Suppressor macrophage treated with lipopolysaccharide for 1 hour (primary cell): ENCODE results near the gene LAMA2.
A peak's percentile ranks its signal among the peaks of the same experiment; 100 is the strongest.
"Not testable (repeated sequence)": the region's sequence is repeated elsewhere in the genome, so short reads cannot be mapped to it uniquely, and the experiment has no call there.

Experiments
- DNase-seq, 3 donors: peaks; one replicate each; pipeline ENCODE4 v3.0.0-alpha.2; 2020 to 2022

LAMA2 gene

GRCh38 chr6:129133770-129134192, 250.8 kb downstream of the LAMA2 start:
- no peak for DNase-seq

- DNase-seq: no peak
Measured at GRCh38 chr6:129134535-129134934, 251.6 kb downstream of the LAMA2 start.

GRCh38 chr6:129135451-129135850, 252.5 kb downstream of the LAMA2 start:
- DNase-seq: no peak

DNA sequence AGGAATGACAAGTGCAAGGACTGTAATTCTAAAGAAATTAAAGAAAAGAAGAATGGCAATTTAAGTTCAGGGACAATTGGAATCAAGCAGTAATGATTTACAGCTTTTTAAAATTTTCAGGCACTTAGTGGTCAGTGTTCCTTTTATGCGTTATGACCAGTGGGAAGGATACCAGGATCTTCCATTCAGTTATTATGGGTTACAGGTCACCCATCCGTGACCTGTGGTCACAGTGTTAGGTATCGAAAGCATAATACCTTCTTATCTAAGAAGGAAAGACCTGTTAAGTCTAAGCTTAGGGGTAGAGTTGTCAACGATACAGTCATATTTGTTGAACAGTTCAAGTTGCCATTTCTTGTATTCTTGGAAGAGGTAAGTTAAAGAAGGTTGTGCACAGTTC, 253.8 kb downstream of the LAMA2 start:
- no peak for DNase-seq

GRCh38 chr6:129138739-129139405, 255.9 kb downstream of the LAMA2 start:
- no peak for DNase-seq

DNA sequence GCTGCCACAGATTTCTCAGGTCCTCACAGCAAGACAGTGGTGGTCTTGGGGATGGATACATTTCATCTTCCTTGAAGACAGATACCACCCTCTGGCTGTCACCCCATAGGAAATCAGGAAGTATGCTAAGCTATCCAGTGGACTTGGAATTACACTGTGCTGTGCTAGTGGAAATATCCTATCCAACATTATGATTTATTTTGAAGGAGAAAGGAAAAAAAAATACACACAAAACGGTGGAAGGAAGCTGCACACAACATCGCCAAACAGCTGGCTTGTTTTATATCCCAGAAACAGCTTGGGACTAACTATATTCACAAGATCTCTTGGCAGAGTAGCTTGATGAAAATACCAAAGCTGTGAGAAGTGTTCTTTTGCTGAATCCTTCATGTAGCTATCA, 257.6 kb downstream of the LAMA2 start:
- DNase-seq: no peak

GRCh38 chr6:129141499-129141898, 258.6 kb downstream of the LAMA2 start:
- no peak for DNase-seq

GRCh38 chr6:129146902-129147301, 264.0 kb downstream of the LAMA2 start:
- no peak for DNase-seq

DNA sequence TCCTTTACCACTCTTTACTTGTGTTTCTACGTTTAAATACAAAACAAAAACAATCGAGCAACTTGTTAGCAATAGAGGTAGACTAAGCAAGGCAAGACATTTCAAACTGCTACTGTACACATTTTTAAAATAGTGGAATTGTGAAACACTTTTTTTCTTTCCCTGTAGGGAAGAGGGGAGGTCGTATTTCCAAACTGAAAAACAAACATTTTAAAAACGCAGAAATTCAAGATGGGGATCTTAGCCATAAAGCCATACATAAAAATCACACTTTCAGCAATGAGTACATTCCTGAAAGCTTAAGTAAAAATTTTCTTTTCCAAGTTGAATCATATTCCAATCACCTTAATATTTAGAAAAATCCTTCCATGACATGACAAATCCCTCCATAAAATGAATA, 267.6 kb downstream of the LAMA2 start:
- no peak for DNase-seq

- DNase-seq: no peak
Measured at GRCh38 chr6:129153257-129153656, 270.3 kb downstream of the LAMA2 start.

GRCh38 chr6:129159242-129159641, 276.3 kb downstream of the LAMA2 start:
- not testable (repeated sequence) for DNase-seq

- DNase-seq: no peak
Measured at GRCh38 chr6:129162605-129163004, 279.7 kb downstream of the LAMA2 start.

DNA sequence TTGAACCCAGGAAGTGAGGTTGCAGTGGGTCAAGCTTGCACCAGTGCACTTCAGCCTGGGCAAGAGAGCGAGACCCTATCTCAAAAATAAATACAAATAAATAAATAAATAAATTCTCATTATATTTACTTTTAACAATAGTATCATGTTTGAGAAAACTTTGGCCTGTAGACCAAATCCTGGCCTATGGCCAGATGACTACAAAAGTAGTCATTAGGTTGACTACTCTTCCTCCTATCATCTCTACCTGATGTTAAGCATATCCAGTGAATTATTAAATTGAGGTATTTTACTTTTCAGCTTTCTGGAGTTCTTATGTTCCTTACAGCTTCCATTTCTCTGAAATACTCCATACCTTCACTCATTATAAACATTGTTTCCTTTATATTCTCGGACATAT, 280.6 kb downstream of the LAMA2 start:
- DNase-seq: no peak

DNA sequence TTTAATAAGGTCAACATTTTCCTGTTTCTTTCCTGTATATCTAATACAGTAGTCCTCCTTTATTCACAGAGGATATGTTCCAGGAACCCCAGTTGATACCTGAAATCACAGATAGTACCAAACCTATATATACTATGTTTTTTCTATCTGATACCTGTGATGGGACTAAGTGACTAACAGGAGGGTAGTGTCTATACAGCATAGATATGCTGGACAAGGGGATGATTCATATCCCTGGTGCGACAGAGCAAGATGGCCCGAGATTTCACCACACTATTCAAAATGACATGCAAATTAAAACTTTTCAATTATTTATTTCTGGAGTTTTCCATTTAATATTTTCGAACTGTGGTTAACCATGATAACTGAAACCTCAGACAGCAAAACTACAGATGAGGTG, 281.1 kb downstream of the LAMA2 start:
- DNase-seq: no peak

DNA sequence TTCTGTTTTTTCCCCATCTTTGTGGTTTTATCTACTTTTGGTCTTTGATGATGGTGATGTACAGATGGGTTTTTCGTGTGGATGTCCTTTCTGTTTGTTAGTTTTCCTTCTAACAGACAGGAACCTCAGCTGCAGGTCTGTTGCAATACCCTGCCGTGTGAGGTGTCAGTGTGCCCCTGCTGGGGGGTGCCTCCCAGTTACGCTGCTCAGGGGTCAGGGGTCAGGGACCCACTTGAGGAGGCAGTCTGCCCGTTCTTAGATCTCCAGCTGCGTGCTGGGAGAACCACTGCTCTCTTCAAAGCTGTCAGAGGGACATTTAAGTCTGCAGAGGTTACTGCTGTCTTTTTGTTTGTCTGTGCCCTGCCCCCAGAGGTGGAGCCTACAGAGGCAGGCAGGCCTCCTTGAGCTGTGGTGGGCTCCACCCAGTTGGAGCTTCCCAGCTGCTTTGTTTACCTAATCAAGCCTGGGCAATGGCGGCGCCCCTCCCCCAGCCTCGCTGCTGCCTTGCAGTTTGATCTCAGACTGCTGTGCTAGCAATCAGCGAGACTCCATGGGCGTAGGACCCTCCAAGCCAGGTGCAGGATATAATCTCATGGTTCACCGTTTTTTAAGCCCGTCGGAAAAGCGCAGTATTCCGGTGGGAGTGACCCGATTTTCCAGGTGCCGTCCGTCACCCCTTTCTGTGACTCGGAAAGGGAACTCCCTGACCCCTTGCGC, 289.5 kb downstream of the LAMA2 start:
- not testable (repeated sequence) for DNase-seq

GRCh38 chr6:129175066-129175465, 292.1 kb downstream of the LAMA2 start:
- DNase-seq: no peak

DNA sequence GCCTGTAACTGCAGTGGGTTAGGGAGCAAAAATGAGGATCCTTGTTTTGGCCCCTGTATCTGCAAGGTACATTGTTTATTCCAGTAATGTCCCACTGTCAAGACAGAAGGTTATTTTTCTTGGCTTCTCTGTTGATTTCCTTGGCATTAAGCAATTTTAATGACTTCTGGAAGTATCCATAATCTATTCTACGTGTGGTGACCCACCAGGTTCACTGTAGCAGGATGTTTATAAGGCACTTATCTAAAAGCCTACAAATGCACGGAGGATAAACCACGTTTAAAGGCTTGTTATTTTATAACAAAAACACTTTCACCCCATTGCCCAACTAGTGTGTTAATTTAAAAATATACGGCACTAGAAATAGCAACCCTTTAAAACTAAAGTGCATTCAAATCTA, 294.9 kb downstream of the LAMA2 start:
- DNase-seq: no peak

GRCh38 chr6:129179283-129179682, 296.3 kb downstream of the LAMA2 start:
- no peak for DNase-seq

DNA sequence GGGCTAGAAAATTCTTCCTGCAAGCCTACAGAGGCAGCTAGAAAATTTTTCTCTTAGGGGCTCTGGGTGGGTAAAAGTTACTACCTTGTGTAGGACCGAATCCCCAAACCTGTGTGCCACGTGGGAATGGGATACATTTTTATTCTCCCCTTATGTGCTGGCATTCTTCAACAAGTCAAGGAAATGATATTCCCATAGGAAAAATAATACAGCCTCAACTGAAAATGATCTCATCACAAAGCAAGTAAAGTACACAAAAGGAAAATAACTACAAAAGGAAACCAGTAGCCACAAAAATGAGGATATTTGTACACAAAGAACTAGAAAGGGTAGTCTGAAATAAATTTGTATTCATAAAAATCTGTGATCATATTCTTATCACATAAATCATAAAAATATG, 298.1 kb downstream of the LAMA2 start:
- DNase-seq: no peak

- DNase-seq: no peak
Measured at GRCh38 chr6:129183187-129183591, 300.3 kb downstream of the LAMA2 start.

DNA sequence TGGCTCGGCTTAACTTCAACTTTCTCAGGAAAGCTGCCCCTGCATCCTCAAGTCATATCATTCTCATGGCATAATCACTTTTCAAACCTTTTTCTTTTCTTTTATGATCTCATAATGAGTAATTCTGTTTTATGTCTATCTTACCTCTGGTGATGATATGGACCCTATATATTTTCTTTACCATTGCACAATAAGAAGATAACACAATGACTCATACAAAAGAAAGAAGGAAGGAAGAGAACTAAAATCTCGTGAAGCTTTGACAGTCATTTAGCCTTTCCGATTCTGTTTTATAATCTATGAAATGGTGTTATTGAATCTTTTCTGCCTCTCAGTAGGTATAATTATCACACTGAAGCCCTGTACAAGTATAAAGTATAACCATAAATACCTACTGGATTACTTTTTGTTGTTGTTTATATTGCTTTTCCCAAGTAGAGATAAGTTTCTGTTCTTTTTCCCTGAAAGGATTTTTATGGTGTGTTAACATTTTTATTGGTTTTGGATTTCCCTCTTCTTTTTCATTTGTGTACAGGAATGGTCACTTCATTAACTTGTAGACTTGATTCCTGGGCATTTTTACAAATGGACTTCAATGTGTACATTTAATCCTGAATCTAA, 300.9 kb downstream of the LAMA2 start:
- no peak for DNase-seq

GRCh38 chr6:129184324-129184723, 301.4 kb downstream of the LAMA2 start:
- DNase-seq: no peak

DNA sequence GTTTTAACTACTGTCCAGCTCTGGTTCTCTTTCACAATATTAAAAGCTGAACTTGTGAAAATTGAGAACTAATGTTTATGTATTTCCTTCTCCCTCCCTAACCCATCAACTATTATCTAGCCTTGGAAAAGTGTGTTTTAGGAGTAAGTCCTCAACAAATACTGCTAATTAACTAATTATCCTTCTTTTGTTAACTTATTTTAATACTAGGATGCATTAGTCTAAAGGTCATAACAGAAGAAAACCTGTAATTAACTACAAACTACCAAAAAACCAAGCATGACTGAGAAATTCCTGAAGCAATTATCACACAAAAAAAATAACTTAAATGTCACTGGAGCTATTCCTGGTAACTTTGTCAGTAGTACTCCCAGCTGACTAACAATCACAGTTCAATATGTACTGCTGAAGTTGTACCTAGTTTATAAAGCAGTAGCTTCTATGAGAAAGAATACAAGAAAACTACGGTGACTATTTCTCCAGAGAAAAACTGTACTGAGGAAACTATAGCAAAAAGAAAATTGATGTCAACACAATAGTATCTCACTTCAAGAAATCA, 301.9 kb downstream of the LAMA2 start:
- no peak for DNase-seq

GRCh38 chr6:129186988-129187387, 304.1 kb downstream of the LAMA2 start:
- peak in 1 of 3 donors; percentile 1 for DNase-seq
